Ishikawa (cell line): ENCODE results near the gene CNTNAP2.

Source experiments
- CEBPB ChIP-seq: IDR thresholded peaks from 2 replicates; pipeline ENCODE4 v1.6.1; 2012
- CREB1 ChIP-seq: IDR thresholded peaks from 2 replicates; pipeline ENCODE4 v1.6.1; 2012; ENCODE audit warnings: low read depth
- EGR1 ChIP-seq: IDR thresholded peaks from 2 replicates; pipeline ENCODE4 v1.6.1; 2012
- EP300 ChIP-seq: IDR thresholded peaks from 2 replicates; pipeline ENCODE4 v1.6.1; 2012; ENCODE audit warnings: borderline replicate concordance
- FOXM1 ChIP-seq: IDR thresholded peaks from 2 replicates; pipeline ENCODE4 v1.6.1; 2012; ENCODE audit warnings: low read depth, borderline replicate concordance
- MAX ChIP-seq: IDR thresholded peaks from 2 replicates; pipeline ENCODE4 v1.6.1; 2012
- NFIC ChIP-seq: IDR thresholded peaks from 2 replicates; pipeline ENCODE4 v1.6.1; 2012
- RAD21 ChIP-seq: IDR thresholded peaks from 2 replicates; pipeline ENCODE4 v1.6.1; 2012; ENCODE audit warnings: low read depth
- TAF1 ChIP-seq: IDR thresholded peaks from 2 replicates; pipeline ENCODE4 v1.6.1; 2012; ENCODE audit warnings: low read depth, mild to moderate bottlenecking
- TCF12 ChIP-seq: IDR thresholded peaks from 2 replicates; pipeline ENCODE4 v1.6.1; 2012; ENCODE audit warnings: low read depth
- TEAD4 ChIP-seq: IDR thresholded peaks from 2 replicates; pipeline ENCODE4 v1.6.1; 2012
- YY1 ChIP-seq: IDR thresholded peaks from 2 replicates; pipeline ENCODE4 v1.6.1; 2012; ENCODE audit warnings: low read depth
- ZBTB7A ChIP-seq: IDR thresholded peaks from 2 replicates; pipeline ENCODE4 v1.6.1; 2012; ENCODE audit warnings: low read depth
- TF ChIP-seq, protein P1 (sequence below): IDR thresholded peaks from 2 replicates; pipeline ENCODE4 v1.6.1; 2012
- TF ChIP-seq, protein P2 (sequence below): IDR thresholded peaks from 2 replicates; pipeline ENCODE4 v1.6.1; 2012; ENCODE audit warnings: low read depth, mild to moderate bottlenecking

Gene CNTNAP2

DNA sequence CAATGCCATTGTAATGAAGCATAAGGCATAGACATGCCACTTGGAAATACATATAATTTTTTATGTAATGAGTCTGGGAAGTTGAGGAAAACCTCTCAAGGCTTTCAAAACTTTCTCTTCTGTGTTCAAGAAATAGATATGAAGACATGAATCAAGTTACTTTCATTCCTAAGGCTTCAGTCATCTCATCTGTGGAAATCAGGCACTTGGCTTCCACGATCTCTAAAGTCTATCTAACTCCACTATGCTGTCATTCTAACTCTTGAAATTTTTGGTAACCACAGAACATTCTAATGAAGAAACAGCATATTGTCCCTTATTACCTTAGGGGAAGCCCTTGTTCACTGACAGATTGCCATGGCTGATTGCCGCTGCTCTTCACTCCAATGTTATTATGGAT lies 242.6 kb downstream of the CNTNAP2 start:
- TF ChIP-seq MAX (no peak), NFIC (no peak), CEBPB (no peak), TEAD4 (no peak), ZBTB7A (no peak), FOXM1 (no peak), RAD21 (no peak), TAF1 (no peak), CREB1 (no peak), TCF12 (no peak), YY1 (no peak), EGR1 (no peak), EP300 (no peak)
- TF ChIP-seq, protein P1, sequence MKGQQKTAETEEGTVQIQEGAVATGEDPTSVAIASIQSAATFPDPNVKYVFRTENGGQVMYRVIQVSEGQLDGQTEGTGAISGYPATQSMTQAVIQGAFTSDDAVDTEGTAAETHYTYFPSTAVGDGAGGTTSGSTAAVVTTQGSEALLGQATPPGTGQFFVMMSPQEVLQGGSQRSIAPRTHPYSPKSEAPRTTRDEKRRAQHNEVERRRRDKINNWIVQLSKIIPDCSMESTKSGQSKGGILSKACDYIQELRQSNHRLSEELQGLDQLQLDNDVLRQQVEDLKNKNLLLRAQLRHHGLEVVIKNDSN: no peak
- TF ChIP-seq, protein P2, sequence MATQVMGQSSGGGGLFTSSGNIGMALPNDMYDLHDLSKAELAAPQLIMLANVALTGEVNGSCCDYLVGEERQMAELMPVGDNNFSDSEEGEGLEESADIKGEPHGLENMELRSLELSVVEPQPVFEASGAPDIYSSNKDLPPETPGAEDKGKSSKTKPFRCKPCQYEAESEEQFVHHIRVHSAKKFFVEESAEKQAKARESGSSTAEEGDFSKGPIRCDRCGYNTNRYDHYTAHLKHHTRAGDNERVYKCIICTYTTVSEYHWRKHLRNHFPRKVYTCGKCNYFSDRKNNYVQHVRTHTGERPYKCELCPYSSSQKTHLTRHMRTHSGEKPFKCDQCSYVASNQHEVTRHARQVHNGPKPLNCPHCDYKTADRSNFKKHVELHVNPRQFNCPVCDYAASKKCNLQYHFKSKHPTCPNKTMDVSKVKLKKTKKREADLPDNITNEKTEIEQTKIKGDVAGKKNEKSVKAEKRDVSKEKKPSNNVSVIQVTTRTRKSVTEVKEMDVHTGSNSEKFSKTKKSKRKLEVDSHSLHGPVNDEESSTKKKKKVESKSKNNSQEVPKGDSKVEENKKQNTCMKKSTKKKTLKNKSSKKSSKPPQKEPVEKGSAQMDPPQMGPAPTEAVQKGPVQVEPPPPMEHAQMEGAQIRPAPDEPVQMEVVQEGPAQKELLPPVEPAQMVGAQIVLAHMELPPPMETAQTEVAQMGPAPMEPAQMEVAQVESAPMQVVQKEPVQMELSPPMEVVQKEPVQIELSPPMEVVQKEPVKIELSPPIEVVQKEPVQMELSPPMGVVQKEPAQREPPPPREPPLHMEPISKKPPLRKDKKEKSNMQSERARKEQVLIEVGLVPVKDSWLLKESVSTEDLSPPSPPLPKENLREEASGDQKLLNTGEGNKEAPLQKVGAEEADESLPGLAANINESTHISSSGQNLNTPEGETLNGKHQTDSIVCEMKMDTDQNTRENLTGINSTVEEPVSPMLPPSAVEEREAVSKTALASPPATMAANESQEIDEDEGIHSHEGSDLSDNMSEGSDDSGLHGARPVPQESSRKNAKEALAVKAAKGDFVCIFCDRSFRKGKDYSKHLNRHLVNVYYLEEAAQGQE: no peak

DNA sequence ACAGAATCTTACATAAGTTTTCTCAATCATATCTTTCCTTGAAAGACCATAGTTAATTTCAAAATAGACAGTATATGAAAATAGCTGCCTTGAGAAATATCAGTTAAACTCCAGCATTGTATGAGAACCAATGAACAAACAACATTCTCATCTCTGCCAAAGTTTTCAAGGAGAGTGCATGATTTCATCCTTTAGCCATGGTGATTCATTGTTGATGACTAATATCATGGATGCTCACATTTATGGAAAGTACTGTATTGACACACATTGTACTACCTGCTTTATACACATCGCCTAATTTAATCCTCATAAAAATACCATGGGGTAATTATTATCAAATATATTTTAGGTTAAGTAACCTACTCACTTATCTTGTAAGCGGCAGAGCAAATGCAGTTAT lies 250.3 kb downstream of the CNTNAP2 start:
- no peak for TF ChIP-seq TAF1
- no peak for TF ChIP-seq CEBPB
- TF ChIP-seq CREB1: no peak
- TF ChIP-seq YY1: no peak
- TF ChIP-seq EGR1: no peak
- no peak for TF ChIP-seq NFIC
- no peak for TF ChIP-seq EP300
- no peak for TF ChIP-seq FOXM1
- TF ChIP-seq, protein P2: no peak
- TF ChIP-seq RAD21: no peak
- TF ChIP-seq TEAD4: no peak
- TF ChIP-seq TCF12: no peak
- no peak for TF ChIP-seq ZBTB7A
- no peak for TF ChIP-seq MAX
- TF ChIP-seq, protein P1: no peak

DNA sequence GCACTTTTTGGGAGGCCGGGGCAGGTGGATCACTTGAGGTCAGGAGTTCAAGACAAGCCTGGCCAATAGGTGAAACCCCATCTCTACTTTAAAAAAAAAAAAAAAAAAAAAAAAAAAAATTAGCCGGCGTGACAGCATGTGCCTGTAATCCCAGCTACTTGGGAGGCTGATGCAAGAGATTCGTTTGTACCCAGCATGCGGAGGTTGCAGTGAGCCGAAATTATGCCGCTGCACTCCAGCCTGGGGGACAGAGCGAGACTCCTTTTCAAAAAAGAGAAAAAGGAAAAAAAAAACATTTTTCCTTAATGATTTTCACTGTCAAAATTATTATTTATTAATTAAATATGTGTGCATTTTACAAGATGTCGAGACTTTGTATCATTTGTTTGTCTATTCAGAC lies 253.6 kb downstream of the CNTNAP2 start:
- TF ChIP-seq, protein P1: no peak
- TF ChIP-seq CREB1 (no peak), FOXM1 (no peak), TEAD4 (no peak), NFIC (no peak), EGR1 (no peak), RAD21 (no peak), EP300 (no peak), YY1 (no peak), CEBPB (no peak), ZBTB7A (no peak), TCF12 (no peak), TAF1 (no peak), MAX (no peak)
- TF ChIP-seq, protein P2: no peak

- TF ChIP-seq FOXM1: no peak
- TF ChIP-seq, protein P1: no peak
- TF ChIP-seq, protein P2: no peak
- no peak for TF ChIP-seq TAF1
- TF ChIP-seq TCF12: no peak
- TF ChIP-seq CEBPB: no peak
- TF ChIP-seq CREB1: no peak
- TF ChIP-seq EP300: no peak
- no peak for TF ChIP-seq ZBTB7A
- no peak for TF ChIP-seq EGR1
- no peak for TF ChIP-seq TEAD4
- no peak for TF ChIP-seq RAD21
- no peak for TF ChIP-seq YY1
Measured at GRCh38 chr7:146375170-146375569, 258.6 kb downstream of the CNTNAP2 start.
